Right lung (tissue), 5 donors: ENCODE measurements around the gene TLX2. TPM values are rescaled to one million over a fixed set of nuclear protein-coding genes. Genes with fewer than 3 reads are reported as not detected.

Source experiments
- DNase-seq, 2 donors: peaks; one replicate each; pipeline ENCODE4 v3.0.0-alpha.2; 2013
- polyA plus RNA-seq, 5 donors: library from polyadenylated mRNA; unstranded; fragments of 120-200 nt; gene quantifications; one replicate each; pipeline versions ENCODE4 v1.2.1 to v1.2.3, GENCODE V29; 2013; ENCODE audit warnings: inconsistent platforms in 1 of 5, low replicate concordance in 1 of 5; ENCODE audit not compliant: insufficient read length in 5 of 5, insufficient read depth in 1 of 5

TLX2 gene
- polyA plus RNA-seq, 5 donors, result 0.06 to 0.14 (median 0.07) TPM; not detected in 2

GRCh38 chr2:74531666-74532065 is 17.4 kb downstream of the TLX2 start:
- DNase-seq, result no peak

DNA sequence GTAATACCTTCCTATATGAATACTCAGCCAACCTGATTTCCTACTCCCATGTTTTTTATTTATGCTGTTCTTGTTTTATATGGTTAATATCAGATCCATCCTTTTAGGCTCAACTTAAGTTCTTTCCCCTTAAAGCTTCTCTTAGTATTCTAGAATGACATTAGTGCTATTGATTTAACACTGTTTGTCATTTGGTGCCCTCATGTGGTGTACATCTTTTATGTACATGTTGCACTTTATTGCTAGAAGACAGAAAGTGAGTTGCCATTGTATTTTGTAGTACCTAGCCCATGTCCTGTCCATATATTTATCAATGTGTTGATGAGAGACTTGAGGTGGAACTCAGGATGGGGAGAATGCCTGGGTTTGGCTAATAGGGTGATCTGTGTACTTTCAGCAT is 18.0 kb downstream of the TLX2 start:
- no peak for DNase-seq

GRCh38 chr2:74533464-74533863 is 19.2 kb downstream of the TLX2 start:
- no peak for DNase-seq

- no peak for DNase-seq
These were observed 20.2 kb downstream of the TLX2 start for GRCh38 chr2:74534411-74534810.

GRCh38 chr2:74535440-74535965 is 21.3 kb downstream of the TLX2 start:
- DNase-seq, result no peak

DNA sequence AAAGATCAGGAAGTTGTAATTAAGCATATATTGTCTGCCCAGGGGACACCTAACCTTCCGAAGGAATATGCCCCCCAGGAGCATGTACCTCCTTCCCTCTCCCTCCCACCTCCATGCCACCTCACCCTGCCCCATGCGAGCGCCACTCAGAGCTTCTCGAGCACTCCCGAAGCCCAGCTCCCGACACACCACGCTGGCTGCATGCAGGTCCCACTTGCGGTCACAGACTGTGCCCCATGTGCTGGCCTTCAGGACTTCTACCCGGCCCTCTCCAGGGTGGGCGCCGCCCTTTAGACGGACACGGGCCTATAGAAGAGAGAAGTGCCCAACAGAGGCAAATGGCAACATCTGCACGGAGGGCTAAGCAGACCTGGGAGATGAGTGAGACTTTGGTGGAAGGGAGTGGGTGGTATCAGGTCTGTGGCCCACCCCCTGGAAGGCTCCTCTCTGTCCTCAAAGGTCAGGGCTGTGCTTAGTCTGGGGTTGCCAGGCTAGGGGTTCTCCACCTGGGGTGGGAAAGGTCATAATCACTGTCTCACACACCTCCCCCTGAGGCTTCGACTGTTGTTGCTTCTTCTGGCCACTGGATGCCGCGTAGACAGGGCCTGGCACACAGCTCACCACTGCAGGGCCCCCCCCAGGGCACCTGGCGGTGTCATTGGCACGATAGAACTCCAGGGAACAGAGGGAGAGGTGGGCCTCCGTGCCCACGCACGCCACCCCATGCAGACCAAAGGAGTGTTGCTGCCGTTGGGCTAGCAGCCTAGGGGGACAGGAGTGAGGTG is 22.1 kb downstream of the TLX2 start:
- no peak for DNase-seq

DNA sequence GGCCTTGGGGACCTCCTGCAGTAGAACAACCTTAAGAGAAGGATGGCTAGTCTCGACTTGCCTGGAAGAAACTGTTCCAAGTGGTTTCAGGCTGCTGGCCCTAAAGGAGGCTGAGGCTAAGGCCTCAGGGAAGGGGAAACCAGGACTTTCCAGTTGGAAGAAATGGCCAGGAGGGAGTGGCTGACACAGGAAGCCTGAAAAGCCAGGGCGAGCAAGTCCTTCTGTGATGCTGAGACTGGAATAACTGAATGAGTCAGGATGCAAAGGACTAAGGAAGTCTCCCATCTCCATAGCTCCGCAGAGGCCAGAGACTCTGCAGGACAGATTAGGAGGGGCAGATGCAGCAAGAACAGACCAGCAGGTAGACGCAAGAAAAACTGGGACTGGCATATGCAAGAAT is 22.9 kb downstream of the TLX2 start:
- no peak for DNase-seq

DNA sequence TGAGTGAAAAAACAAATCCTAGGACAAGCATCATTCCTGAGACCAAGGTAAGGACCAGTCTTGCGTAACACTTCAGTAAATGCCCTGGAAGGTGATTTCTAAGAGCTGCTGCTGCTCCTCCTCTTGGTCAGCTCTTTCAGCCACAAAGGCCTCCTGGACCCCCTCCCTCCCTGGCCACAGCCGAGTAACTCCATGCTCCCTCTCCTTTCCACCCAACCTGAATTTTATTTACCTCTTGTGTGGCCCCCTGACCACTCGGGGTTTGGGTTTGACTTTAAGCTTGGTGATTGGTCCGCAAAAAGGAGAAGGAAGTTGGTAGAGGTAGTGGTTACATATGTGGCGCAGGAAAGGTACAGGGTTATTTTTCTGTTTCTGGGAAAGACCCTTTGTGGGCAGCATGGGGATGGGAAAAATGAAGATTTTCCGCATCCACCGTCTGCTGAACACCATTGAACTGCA is 24.7 kb downstream of the TLX2 start:
- no peak for DNase-seq

DNA sequence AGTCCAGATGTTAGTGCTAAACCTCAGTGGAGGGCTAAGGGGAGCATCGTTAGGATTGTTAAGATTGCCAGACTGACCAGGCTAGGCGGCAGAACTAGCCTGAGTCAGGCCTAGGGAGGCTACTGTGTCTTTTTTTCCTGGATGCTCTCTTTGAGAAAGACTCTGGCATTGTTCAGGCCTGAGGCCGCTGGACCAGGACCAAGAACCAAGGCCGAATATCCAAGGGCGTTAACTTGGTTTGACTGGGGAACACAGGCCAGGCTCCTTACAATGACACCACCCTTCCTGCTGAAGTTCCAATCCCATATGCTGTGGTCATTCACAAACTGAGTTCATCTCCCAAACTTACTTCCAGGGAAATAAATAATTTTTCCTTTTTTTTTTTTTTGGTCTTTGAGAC is 26.0 kb downstream of the TLX2 start:
- DNase-seq, result no peak

DNA sequence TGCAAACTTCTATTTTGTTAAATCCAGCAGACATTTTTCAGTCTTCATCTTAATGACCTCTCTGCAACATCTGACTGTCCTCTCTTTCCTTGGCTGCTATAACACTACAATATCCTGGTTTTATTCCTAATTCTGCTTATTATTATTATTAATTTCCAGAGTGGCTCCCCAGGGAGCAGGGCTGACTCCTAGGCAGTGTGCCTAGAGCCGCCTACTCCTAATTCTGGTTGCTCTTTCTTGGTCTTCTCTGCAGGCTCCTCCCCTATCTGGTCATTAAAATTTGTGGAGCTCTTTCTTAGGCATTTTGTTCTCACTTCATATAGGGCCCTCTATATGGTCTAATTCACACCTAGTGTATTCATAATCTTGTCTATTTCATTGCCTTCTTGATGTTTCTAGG is 28.7 kb downstream of the TLX2 start:
- no peak for DNase-seq

DNA sequence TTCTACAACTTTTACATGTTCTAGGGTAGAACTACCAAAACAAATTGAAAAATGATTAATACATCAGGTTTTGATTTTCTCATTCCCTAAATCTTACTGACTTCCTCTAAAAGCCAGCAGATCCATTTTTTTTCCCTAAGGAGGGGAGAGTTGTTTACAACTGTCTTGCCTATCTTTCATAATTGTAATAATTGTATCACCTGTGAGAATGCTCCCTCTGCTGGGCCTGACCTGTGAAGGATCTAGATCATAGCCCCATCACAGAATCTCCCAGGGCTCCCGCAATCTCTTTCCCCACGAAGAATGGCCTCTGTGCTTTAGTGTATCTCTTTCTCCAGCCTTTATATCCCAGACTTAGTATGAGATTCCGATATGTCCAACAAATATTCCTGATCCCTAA is 30.4 kb downstream of the TLX2 start:
- no peak for DNase-seq

- no peak for DNase-seq
These were observed 31.8 kb downstream of the TLX2 start for GRCh38 chr2:74546004-74546403.

DNA sequence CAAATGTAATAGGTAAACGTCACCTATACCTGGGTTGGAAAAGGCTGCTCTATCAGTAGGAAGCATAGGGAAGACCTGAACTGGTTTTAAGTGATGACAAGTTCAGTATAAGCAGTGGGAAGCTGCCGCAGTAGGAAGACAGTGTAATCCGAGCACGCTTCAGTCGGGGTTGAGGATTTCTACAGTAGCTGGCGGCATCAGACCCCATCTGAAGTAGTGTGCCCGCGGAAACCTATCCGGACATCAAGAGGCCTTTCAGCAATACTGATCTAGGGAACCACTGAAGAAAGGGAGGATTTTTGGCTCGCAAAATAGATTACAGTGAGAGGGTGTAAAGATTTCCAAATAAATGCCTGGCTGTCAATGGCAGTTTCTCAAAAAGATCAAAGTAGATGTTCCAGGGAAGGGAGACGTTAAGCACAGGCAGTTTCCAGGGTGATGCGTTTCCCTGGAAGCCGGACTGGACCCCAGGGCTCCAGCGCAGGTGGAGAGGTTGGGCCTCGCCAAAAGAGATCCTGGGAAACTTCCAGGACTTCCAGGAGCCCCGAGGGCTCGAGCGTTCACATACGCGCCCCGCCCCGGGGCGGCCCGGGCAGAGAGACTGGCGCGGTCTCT is 34.1 kb downstream of the TLX2 start:
- DNase-seq, result peak in 1 of 2 donors; percentile 7

DNA sequence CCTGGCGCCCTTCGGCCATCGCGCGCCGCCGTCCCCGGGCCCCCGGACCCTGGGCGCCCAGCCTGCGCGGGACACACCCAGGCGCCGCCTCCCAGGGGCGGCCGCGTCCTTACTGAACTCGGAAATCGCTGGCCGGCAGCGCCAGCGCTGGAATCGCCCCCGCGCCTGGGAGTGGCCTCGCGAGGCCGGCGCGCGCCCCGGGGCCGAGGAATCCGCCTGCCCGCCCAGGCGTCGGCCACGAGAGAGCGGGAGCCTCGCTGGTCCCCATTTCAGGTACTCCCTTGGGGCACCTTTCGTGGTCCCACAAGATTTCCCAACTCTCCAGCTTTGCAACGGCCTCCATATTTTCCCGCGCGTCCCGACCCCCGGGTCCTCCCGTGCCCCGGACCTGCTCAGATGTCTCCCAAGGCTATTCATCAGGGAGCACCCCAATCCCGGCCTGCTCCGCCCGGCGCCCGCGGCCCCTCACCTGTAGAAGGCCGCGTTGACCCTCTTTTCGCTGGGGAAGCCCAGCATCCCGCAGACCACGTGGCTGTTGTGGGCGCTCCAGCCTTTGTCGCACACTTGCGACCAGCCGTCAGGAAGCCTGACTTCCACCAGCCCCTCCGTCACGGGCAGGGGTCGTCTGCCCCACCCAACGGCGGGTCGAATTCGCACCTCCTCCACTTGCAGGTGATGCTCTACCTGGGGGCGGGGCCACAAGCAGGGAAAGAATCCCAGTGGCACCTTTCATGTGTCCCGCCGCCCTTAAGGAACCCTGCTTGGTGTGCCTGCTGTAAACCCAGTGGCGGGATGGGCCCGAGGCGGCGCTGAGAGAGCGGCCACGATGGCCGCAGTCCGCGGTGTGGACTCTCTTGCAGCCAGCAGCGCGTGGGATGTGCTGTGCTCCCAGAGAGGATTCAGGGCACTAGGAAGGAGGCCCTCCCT is 34.9 kb downstream of the TLX2 start:
- DNase-seq, result peak; percentile 50 to 57

DNA sequence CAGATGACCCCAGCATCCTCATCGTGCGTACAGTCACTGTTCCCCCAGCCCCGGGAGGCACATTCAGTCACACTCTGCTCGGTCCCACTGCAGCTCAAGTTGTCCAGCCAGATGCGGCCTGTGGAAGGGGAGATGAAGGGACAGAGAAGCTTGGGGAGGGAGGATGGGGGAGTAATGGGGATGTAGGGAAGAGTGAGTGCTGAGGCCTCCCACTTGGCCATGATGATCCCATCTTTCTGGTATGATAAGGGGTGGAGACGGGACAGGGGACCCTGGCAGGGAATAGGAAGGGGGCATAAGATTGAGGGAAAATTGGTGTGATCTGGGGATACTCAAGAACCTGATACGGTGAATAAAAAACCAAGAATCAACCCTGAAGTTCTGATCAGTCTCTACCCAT is 36.0 kb downstream of the TLX2 start:
- no peak for DNase-seq

- no peak for DNase-seq
These were observed 37.3 kb downstream of the TLX2 start for GRCh38 chr2:74551530-74551929.

DNA sequence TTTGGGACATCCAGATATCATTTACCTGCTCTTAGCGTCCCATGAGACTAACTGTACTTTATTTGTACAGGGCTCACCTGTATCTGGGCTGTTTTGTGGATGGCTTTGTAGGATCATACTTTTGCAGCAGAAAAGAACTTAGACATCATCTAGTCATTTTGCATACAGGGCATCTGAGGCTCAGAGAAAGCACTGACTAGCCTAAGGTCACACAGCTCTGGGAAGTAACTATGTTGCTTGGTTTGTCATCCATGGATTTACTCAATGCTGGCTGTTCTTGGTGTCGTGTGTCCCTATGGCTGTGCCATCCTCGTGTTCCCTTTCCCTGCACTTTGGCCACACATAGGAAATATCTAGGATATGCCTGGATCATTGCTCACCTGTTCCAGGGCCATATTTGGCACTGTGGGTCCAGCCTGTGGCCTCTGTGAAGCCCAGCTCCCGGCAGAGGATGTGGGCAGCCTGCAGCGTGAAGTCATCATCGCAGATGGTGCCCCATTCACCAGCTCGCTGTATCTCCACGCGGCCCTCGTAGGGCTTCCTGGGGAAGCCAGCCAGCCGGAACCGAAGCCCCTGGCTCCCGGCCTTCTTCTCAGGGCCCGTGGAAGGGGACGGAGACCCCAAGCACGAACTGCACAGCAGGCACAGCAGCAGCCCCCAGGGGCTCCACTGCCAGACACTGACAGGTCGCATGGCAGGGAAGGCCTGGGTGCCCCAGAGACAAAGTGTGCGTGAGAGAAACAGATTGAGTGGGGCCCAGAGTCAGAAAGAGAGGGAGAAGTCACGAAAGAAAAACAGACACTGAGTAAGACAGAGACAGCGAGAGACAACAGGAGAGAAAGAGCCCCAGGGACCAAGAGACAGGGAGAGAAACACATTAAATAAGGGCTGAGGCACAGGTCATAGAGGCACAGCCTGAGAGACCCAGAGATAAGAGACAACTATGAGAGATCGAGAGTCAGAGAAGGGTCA is 38.0 kb downstream of the TLX2 start:
- DNase-seq, result no peak

GRCh38 chr2:74552914-74553811 is 38.9 kb downstream of the TLX2 start:
- DNase-seq, result no peak

- peak; percentile 88 for DNase-seq
These were observed 39.9 kb downstream of the TLX2 start, which contains the start of the genes DOK1 and LOXL3 for GRCh38 chr2:74553892-74554819. Gene DOK1 (plus strand): TSS chr2:74554720. CDS start chr2:74554755, 35 bp downstream. Gene LOXL3 (minus strand): TSS chr2:74553942. CDS start chr2:74552634, 1,308 bp downstream.
